Liver (tissue), 3 donors: ENCODE data around the gene ADCYAP1.

Experiments
- CTCF ChIP-seq: fragments of 150-350 bp; IDR thresholded peaks from 2 replicates; pipeline ENCODE4 v1.5.1; 2017; ENCODE audit warnings: improper control_type of control experiment, low read depth, low read length; ENCODE audit not compliant: missing input control
- EGR1 ChIP-seq, 2 donors: IDR thresholded peaks; 2 replicates each; pipeline ENCODE4 v1.6.1; 2016 to 2018; ENCODE audit warnings: antibody characterized with exemption in 2 of 2, low read depth in 2 of 2
- FOXA1 ChIP-seq: IDR thresholded peaks from 2 replicates; pipeline ENCODE4 v1.6.1; 2016; ENCODE audit warnings: antibody characterized with exemption
- GABPA ChIP-seq, 2 donors: IDR thresholded peaks in 1 of 2; conservative IDR thresholded peaks in 1 of 2; 2 replicates each; pipeline ENCODE4 v1.6.1; 2016; ENCODE audit warnings: antibody characterized with exemption in 2 of 2, mild to moderate bottlenecking in 1 of 2, moderate library complexity in 1 of 2
- HNF4A ChIP-seq, 2 donors: conservative IDR thresholded peaks; 2 replicates each; pipeline ENCODE4 v1.6.1; 2016; ENCODE audit warnings: antibody characterized with exemption in 2 of 2, mild to moderate bottlenecking in 2 of 2
- MAX ChIP-seq: IDR thresholded peaks from 2 replicates; pipeline ENCODE4 v1.6.1; 2016; ENCODE audit warnings: antibody characterized with exemption
- NR2F2 ChIP-seq: IDR thresholded peaks from 2 replicates; pipeline ENCODE4 v1.6.1; 2016; ENCODE audit warnings: antibody characterized with exemption
- RAD21 ChIP-seq, 2 donors: IDR thresholded peaks; 2 replicates each; pipeline ENCODE4 v1.6.1; 2016; ENCODE audit warnings: antibody characterized with exemption in 2 of 2, mild to moderate bottlenecking in 2 of 2
- REST ChIP-seq: IDR thresholded peaks from 2 replicates; pipeline ENCODE4 v1.6.1; 2016; ENCODE audit warnings: antibody characterized with exemption, mild to moderate bottlenecking
- SP1 ChIP-seq: IDR thresholded peaks from 2 replicates; pipeline ENCODE4 v1.6.1; 2018; ENCODE audit warnings: antibody characterized with exemption, mild to moderate bottlenecking
- YY1 ChIP-seq: IDR thresholded peaks from 2 replicates; pipeline ENCODE4 v1.6.1; 2016; ENCODE audit warnings: antibody characterized with exemption, mild to moderate bottlenecking
- donor health status: healthy.
- donor health status: healthy.

- TF ChIP-seq CTCF: no peak
- no peak for TF ChIP-seq SP1
- TF ChIP-seq RAD21 (IDR thresholded peaks at IDR 0.05): no peak
- TF ChIP-seq MAX: no peak
- no peak for TF ChIP-seq YY1
- TF ChIP-seq HNF4A (conservative IDR thresholded peaks at IDR 0.05): no peak
- no peak for TF ChIP-seq EGR1 (IDR thresholded peaks at IDR 0.05; ENCODE audit: low read depth in 2 of 2)
- TF ChIP-seq NR2F2: no peak
- TF ChIP-seq REST: no peak
- no peak for TF ChIP-seq GABPA (IDR thresholded peaks at IDR 0.05 in 1 of 2, conservative IDR thresholded peaks at IDR 0.05 in 1 of 2)
- TF ChIP-seq FOXA1: no peak
These were observed 18.6 kb downstream of the ADCYAP1 start for GRCh38 chr18:923144-923866.
